Measurements from ENCODE around the gene PBX4.

The PBX4 gene

GRCh38 chr19:19525611-19526380 lies 92.7 kb downstream of the PBX4 start:
- no peak overlapping the region; a peak in 2 of 20 replicates for H3K4me3 ChIP-seq
- peaks cover 34 to 91% (median 64%) of the 10 kb centered on the region in 11 experiments for H4K20me1 ChIP-seq
- peak overlapping the region in 8 of 11 experiments; percentile 54 to 67 (median 62); a peak in 16 of 22 replicates for H3K27ac ChIP-seq
- no peaks in the 10 kb centered on the region for H3K27me3 ChIP-seq
- H3K9me3 ChIP-seq (replicated peaks in 1 of 11) = no peaks in the 10 kb centered on the region
- H3K4me2 ChIP-seq = peak overlapping the region; percentile 74 to 88 (median 80)
- no peak for TF ChIP-seq Cebpa-rat (IDR thresholded peaks at IDR 0.05)
- H3K4me1 ChIP-seq = peaks cover 61 to 75% (median 69%) of the 10 kb centered on the region in 10 experiments
- H3K36me3 ChIP-seq = peaks cover 30 to 85% (median 65%) of the 10 kb centered on the region in 11 experiments
- H3K9ac ChIP-seq = peak overlapping the region; percentile 25 to 68 (median 56); a peak in 21 of 22 replicates

- TF ChIP-seq Cebpa-rat (IDR thresholded peaks at IDR 0.05) = no peak
- H3K4me3 ChIP-seq = no peak overlapping the region
- peaks cover 41 to 96% (median 76%) of the 10 kb centered on the region in 11 experiments for H4K20me1 ChIP-seq
- no peaks in the 10 kb centered on the region for H3K9me3 ChIP-seq (replicated peaks in 1 of 11)
- peaks cover 56 to 78% (median 66%) of the 10 kb centered on the region in 10 experiments for H3K4me1 ChIP-seq
- peaks cover 47 to 93% (median 76%) of the 10 kb centered on the region in 11 experiments for H3K36me3 ChIP-seq
- H3K27ac ChIP-seq = peak overlapping the region in 4 of 11 experiments; percentile 27 to 45 (median 41); a peak in 5 of 22 replicates
- H3K27me3 ChIP-seq = no peaks in the 10 kb centered on the region
- H3K9ac ChIP-seq = peak overlapping the region in 8 of 11 experiments; percentile 6 to 66 (median 49); a peak in 13 of 22 replicates
- peak overlapping the region; percentile 19 to 88 (median 76) for H3K4me2 ChIP-seq
Observed at GRCh38 chr19:19524053-19524452, 94.4 kb downstream of the PBX4 start.

- H3K36me3 ChIP-seq = peaks cover 44 to 93% (median 78%) of the 10 kb centered on the region in 11 experiments
- H3K27ac ChIP-seq = peak overlapping the region in 4 of 11 experiments; percentile 27 to 45 (median 41); a peak in 5 of 22 replicates
- peaks cover 47 to 97% (median 79%) of the 10 kb centered on the region in 11 experiments for H4K20me1 ChIP-seq
Observed at GRCh38 chr19:19523177-19523576, 95.3 kb downstream of the PBX4 start.

GRCh38 chr19:19520989-19521388 lies 97.5 kb downstream of the PBX4 start:
- Histone ChIP-seq H3K4me2 (peak overlapping the region in 2 of 11 experiments; percentile 37 to 43; a peak in 3 of 22 replicates), H3K9ac (no peak overlapping the region), H3K4me3 (no peak overlapping the region), H3K4me1 (peaks cover 54 to 85% (median 64%) of the 10 kb centered on the region in 10 experiments), H4K20me1 (peaks cover 48 to 91% (median 71%) of the 10 kb centered on the region in 11 experiments), H3K36me3 (peaks cover 33 to 83% (median 68%) of the 10 kb centered on the region in 11 experiments), H3K27ac (no peak overlapping the region), H3K27me3 (no peaks in the 10 kb centered on the region), H3K9me3 (replicated peaks in 1 of 11) (no peaks in the 10 kb centered on the region)
- no peak for TF ChIP-seq Cebpa-rat (IDR thresholded peaks at IDR 0.05)

More at GRCh38 chr19:19523177-19523576, 95.3 kb downstream of the PBX4 start:
- Histone ChIP-seq H3K4me3 (no peak overlapping the region), H3K4me2 (peak overlapping the region in 10 of 11 experiments; percentile 19 to 88 (median 76); a peak in 18 of 22 replicates), H3K27me3 (no peaks in the 10 kb centered on the region), H3K9me3 (replicated peaks in 1 of 11) (no peaks in the 10 kb centered on the region), H3K4me1 (peaks cover 58 to 85% (median 68%) of the 10 kb centered on the region in 10 experiments), H3K9ac (peak overlapping the region in 4 of 11 experiments; percentile 38 to 66 (median 53); a peak in 4 of 22 replicates)
- TF ChIP-seq Cebpa-rat (IDR thresholded peaks at IDR 0.05) = no peak

- Histone ChIP-seq H4K20me1 (peaks cover 16 to 53% (median 33%) of the 10 kb centered on the region in 11 experiments; a peak in 16 of 22 replicates), H3K4me3 (peak overlapping the region; percentile 72 to 98 (median 88)), H3K9ac (peak overlapping the region; percentile 84 to 94 (median 89); a peak in 21 of 22 replicates), H3K9me3 (replicated peaks in 1 of 11) (no peaks in the 10 kb centered on the region), H3K4me1 (peaks cover 25 to 56% (median 36%) of the 10 kb centered on the region in 10 experiments), H3K4me2 (peak overlapping the region; percentile 78 to 99 (median 92)), H3K27me3 (no peaks in the 10 kb centered on the region), H3K36me3 (peaks cover 19 to 61% (median 42%) of the 10 kb centered on the region in 11 experiments), H3K27ac (peak overlapping the region in 10 of 11 experiments; percentile 84 to 92 (median 90); a peak in 15 of 22 replicates)
- TF ChIP-seq Cebpa-rat (IDR thresholded peaks at IDR 0.05) = no peak
Observed at GRCh38 chr19:19517235-19517619, 101.3 kb downstream of the PBX4 start.

- Histone ChIP-seq H3K36me3 (peaks cover 19 to 49% (median 31%) of the 10 kb centered on the region in 11 experiments), H3K27me3 (no peaks in the 10 kb centered on the region), H3K9ac (peak within 1 kb of the TSS; percentile 84 to 94 (median 89)), H3K27ac (peak within 1 kb of the TSS; percentile 84 to 92 (median 90)), H3K4me3 (peak within 1 kb of the TSS; percentile 72 to 98 (median 88)), H3K9me3 (replicated peaks in 1 of 11) (no peaks in the 10 kb centered on the region), H3K4me2 (peak within 1 kb of the TSS; percentile 87 to 99 (median 95)), H3K4me1 (peaks cover 25 to 50% (median 36%) of the 10 kb centered on the region in 10 experiments), H4K20me1 (peaks cover 10 to 42% (median 22%) of the 10 kb centered on the region in 11 experiments; a peak in 16 of 22 replicates)
- TF ChIP-seq Cebpa-rat (IDR thresholded peaks at IDR 0.05) = no peak
Observed at GRCh38 chr19:19515642-19516519, 102.6 kb downstream of the PBX4 start, which contains the start of gene NDUFA13. NDUFA13 (plus strand) TSS chr19:19516225; CDS start chr19:19516239, 14 bp downstream.

GRCh38 chr19:19514881-19515641 lies 103.4 kb downstream of the PBX4 start, which contains the start of gene TSSK6:
TSSK6 (minus strand) TSS chr19:19515548; CDS start chr19:19515427, 121 bp downstream.
- Histone ChIP-seq H3K9ac (peak within 1 kb of the TSS; percentile 84 to 94 (median 89)), H3K4me1 (peaks cover 25 to 41% (median 33%) of the 10 kb centered on the region in 10 experiments), H3K9me3 (replicated peaks in 1 of 11) (no peaks in the 10 kb centered on the region), H4K20me1 (peaks cover 7 to 34% (median 16%) of the 10 kb centered on the region in 11 experiments; a peak in 16 of 22 replicates), H3K27ac (peak within 1 kb of the TSS; percentile 84 to 92 (median 90)), H3K4me3 (peak within 1 kb of the TSS; percentile 72 to 98 (median 88)), H3K36me3 (peaks cover 11 to 40% (median 23%) of the 10 kb centered on the region in 11 experiments), H3K4me2 (peak within 1 kb of the TSS; percentile 87 to 99 (median 95)), H3K27me3 (no peaks in the 10 kb centered on the region)
- TF ChIP-seq Cebpa-rat (IDR thresholded peaks at IDR 0.05) = no peak
